HFFc6 (cell line): ENCODE results near the gene DOCK2. TPM values are rescaled to one million over a fixed set of nuclear protein-coding genes. Genes with fewer than 3 reads are reported as not detected.

Source experiments
- DNase-seq: peaks from one replicate; pipeline ENCODE4 v3.0.0-alpha.2; 2018
- H3K27ac Mint-ChIP-seq: 2 replicates; pipeline ENCODE4 v1.8.0; 2020; ENCODE audit warnings: mild to moderate bottlenecking, mixed read lengths
- H3K27me3 Mint-ChIP-seq: 2 replicates; pipeline ENCODE4 v1.8.0; 2021; ENCODE audit warnings: mild to moderate bottlenecking, moderate library complexity, mixed read lengths; ENCODE audit not compliant: insufficient read depth
- H3K36me3 Mint-ChIP-seq: 2 replicates; pipeline ENCODE4 v1.8.0; 2021; ENCODE audit warnings: low read depth, mixed read lengths
- H3K4me1 Mint-ChIP-seq: 2 replicates; pipeline ENCODE4 v1.8.0; 2020; ENCODE audit warnings: low read depth, mixed read lengths
- H3K4me3 Mint-ChIP-seq: 2 replicates; pipeline ENCODE4 v1.8.0; 2020; ENCODE audit warnings: mild to moderate bottlenecking, moderate library complexity, mixed read lengths
- H3K9me3 Mint-ChIP-seq: 2 replicates; pipeline ENCODE4 v1.8.0; 2020; ENCODE audit warnings: mild to moderate bottlenecking, mixed read lengths
- total RNA-seq, 6 experiments: library from RNA; stranded (reverse); fragmentation: NEBNext Ultra II Directional; extraction: Animal tissue kit (Norgen Biotek cat#: 25700); gene quantifications; 2 replicates in 1 of 6; 3 replicates in 5 of 6; pipeline ENCODE4 v1.2.3, GENCODE V29; 2021
- TF ChIP-seq, protein P1 (sequence below): fragments of 200-600 bp; sonication (generic); IDR thresholded peaks from 2 replicates; pipeline ENCODE4 v1.5.0; 2021; ENCODE audit warnings: antibody characterized with exemption, mild to moderate bottlenecking

The DOCK2 gene
- total RNA-seq, 6 experiments from 2014 or later: 1.4 to 6.5 (median 3.0) TPM

DNA sequence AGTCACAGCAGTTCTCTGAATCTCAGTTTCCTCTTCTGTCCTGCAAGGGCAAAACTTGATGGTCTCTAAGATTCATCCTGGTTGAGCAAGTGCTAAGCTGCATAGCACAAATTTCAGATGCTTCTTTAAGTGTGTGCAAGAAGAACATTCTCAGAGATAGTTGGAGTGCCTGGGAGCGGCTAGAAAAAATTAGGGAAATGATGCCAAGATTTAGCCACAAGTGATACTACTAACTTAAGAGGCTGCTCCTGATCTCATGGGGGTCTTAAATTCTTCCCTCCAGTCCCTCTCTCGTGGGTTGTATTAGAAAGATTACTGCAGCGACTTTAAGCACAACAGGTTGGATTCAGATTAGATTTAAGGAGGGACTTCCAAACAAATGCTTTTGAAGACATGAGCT is 319.1 kb downstream of the DOCK2 start:
- TF ChIP-seq, protein P1, sequence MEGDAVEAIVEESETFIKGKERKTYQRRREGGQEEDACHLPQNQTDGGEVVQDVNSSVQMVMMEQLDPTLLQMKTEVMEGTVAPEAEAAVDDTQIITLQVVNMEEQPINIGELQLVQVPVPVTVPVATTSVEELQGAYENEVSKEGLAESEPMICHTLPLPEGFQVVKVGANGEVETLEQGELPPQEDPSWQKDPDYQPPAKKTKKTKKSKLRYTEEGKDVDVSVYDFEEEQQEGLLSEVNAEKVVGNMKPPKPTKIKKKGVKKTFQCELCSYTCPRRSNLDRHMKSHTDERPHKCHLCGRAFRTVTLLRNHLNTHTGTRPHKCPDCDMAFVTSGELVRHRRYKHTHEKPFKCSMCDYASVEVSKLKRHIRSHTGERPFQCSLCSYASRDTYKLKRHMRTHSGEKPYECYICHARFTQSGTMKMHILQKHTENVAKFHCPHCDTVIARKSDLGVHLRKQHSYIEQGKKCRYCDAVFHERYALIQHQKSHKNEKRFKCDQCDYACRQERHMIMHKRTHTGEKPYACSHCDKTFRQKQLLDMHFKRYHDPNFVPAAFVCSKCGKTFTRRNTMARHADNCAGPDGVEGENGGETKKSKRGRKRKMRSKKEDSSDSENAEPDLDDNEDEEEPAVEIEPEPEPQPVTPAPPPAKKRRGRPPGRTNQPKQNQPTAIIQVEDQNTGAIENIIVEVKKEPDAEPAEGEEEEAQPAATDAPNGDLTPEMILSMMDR: no peak
- Mint-ChIP-seq H3K4me3 (no peak overlapping the region), H3K27ac (no peak overlapping the region), H3K4me1 (peaks cover 60% of the 10 kb centered on the region), H3K9me3 (no peaks in the 10 kb centered on the region), H3K27me3 (no peaks in the 10 kb centered on the region), H3K36me3 (peaks cover 38% of the 10 kb centered on the region)
- DNase-seq: no peak

DNA sequence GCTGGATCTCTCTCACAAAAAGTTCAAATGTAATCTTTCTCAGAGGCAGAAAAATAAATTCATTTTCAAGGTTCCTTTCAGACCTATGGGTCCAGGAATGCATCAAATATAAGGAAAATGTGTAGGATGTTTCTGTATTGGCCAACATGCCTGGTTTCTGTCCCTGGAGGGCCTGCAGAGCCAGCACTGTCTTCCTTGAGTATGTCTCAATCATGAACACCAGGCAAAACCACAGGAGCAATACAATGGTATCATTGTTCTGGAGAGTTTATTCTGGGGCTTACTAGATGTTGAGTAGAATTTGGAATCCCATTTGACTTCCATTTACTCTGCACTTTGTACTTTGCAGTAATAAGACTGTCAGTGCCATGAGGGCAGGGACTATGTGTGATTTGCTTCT is 319.7 kb downstream of the DOCK2 start:
- no peak overlapping the region for H3K27ac Mint-ChIP-seq
- DNase-seq: no peak
- no peak overlapping the region for H3K4me3 Mint-ChIP-seq
- no peaks in the 10 kb centered on the region for H3K9me3 Mint-ChIP-seq
- TF ChIP-seq, protein P1: no peak
- peaks cover 61% of the 10 kb centered on the region for H3K4me1 Mint-ChIP-seq
- H3K36me3 Mint-ChIP-seq: peaks cover 38% of the 10 kb centered on the region
- H3K27me3 Mint-ChIP-seq: no peaks in the 10 kb centered on the region

DNA sequence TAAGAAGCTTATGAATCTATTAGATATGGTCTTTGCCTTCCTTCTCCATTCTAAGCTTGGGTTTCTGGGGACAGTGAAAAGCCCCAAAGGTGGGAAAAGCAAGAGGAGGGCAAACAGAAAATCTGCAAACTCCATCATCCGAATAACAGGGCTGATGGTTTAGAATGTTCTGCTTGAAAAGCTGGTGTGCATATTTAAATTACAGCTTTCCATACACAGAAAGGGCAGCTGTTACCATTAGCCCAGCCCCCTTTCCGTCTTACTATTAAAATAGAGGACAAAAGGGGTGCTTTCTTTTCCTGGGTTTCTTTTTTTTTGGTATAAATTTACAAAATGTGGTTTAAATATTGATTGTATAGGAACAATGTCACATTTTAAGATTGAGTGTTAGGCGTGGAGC is 321.2 kb downstream of the DOCK2 start:
- Mint-ChIP-seq H3K4me3 (no peak overlapping the region), H3K27ac (no peak overlapping the region), H3K9me3 (no peaks in the 10 kb centered on the region), H3K4me1 (peaks cover 53% of the 10 kb centered on the region), H3K27me3 (no peaks in the 10 kb centered on the region; the same call in 1 of the 2 replicates), H3K36me3 (peaks cover 42% of the 10 kb centered on the region)
- DNase-seq: no peak
- TF ChIP-seq, protein P1: no peak

DNA sequence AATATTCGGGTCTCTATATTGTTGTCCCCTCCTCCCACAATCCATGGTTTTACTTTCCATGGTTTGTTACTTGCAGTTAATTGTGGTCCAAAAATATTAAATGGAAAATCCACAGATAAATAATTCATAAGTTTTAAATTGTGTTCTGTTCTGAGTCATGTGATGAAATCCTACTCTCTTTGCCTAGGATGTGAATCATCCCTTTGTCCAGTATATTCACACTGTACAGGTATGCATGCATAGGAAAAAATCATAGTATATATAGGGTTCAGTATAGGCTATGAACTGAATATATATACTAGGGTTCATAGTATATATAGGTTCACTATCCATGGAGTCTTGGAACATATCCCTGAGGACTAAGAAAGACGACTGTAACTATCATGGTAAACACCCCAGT is 323.6 kb downstream of the DOCK2 start:
- peaks cover 37% of the 10 kb centered on the region for H3K4me1 Mint-ChIP-seq
- H3K4me3 Mint-ChIP-seq: no peak overlapping the region
- TF ChIP-seq, protein P1: no peak
- no peak for DNase-seq
- H3K9me3 Mint-ChIP-seq: no peaks in the 10 kb centered on the region
- peaks cover 48% of the 10 kb centered on the region for H3K36me3 Mint-ChIP-seq
- no peaks in the 10 kb centered on the region; the same call in 1 of the 2 replicates for H3K27me3 Mint-ChIP-seq
- H3K27ac Mint-ChIP-seq: no peak overlapping the region

DNA sequence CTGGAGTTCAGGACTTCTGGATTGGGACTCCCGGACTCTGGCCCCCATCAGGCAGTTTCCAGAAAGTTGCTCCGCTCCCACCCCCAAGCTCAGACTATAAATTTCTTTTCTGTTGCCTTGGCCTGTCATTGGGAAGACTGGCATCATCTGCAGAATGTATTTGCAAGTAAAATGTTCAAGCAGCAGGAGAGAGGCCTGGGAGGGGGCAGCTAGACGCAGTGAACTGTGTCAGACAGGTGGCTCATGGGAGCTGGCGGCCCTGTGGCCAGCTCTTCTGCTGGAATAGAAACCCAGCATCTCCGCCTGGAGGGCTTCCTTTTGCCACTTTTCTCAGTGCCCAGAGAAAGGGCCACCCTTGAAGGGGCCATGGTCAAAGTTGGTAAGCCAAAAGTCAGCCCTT is 327.2 kb downstream of the DOCK2 start:
- TF ChIP-seq, protein P1: no peak
- H3K9me3 Mint-ChIP-seq: no peaks in the 10 kb centered on the region
- H3K27me3 Mint-ChIP-seq: no peaks in the 10 kb centered on the region; the same call in 1 of the 2 replicates
- DNase-seq: no peak
- H3K36me3 Mint-ChIP-seq: peaks cover 70% of the 10 kb centered on the region
- peaks cover 57% of the 10 kb centered on the region for H3K4me1 Mint-ChIP-seq
- H3K27ac Mint-ChIP-seq: no peak overlapping the region
- no peak overlapping the region for H3K4me3 Mint-ChIP-seq

DNA sequence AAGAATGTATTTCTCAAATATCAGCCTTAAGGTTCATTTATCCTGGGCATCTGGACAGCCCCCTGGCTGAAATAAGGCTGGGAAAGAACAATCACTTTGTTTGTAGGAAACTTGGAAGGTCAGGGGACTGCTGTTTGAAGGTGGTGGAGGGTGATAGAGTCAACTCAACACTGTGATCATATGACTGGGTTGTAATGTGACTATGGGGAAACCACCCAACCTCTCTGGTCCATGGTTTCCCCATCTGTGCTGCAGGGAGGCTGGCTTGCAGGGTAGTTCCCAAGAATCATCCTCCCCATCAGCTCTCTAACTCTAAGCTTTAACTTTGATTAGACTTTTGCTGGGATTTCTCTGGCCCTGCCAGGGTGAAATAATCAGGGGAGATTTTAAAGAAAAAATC is 333.3 kb downstream of the DOCK2 start:
- Mint-ChIP-seq H3K36me3 (peaks cover 72% of the 10 kb centered on the region), H3K27ac (peak overlapping the region; percentile 96), H3K4me3 (peak overlapping the region; percentile 80), H3K4me1 (peaks cover 97% of the 10 kb centered on the region), H3K9me3 (no peaks in the 10 kb centered on the region), H3K27me3 (peaks cover 2% of the 10 kb centered on the region)
- no peak for DNase-seq
- TF ChIP-seq, protein P1: no peak
